CD4-positive, alpha-beta T cell (primary cell): Measurements from ENCODE around the gene IFI30. TPM values are rescaled to one million over a fixed set of nuclear protein-coding genes. Genes with fewer than 3 reads are reported as not detected.

Experiments
- ATAC-seq: fragments of 200-7000 bp; cut with Tn5 transposase; one replicate; pipeline ENCODE4 v1.10.0; 2022; ENCODE audit warnings: mild to moderate bottlenecking; ENCODE audit not compliant: poor library complexity
- CTCF ChIA-PET: fragments of 350-600 bp; sonication (Branson Sonifier 250); formaldehyde crosslinking; loops from one replicate; lab custom pipeline; 2021; ENCODE audit warnings: antibody characterized with exemption, inconsistent platforms; lab: Charles Lee
- POLR2A ChIA-PET: fragments of 350-600 bp; sonication (Branson Sonifier 250); formaldehyde crosslinking; loops from one replicate; lab custom pipeline; 2021; ENCODE audit warnings: antibody characterized with exemption, inconsistent platforms; lab: Charles Lee
- DNase-seq, 14 experiments: peaks; one replicate each; pipeline ENCODE4 v3.0.0-alpha.2; 2013 to 2020; ENCODE audit warnings: mixed read lengths in 2 of 14
- H3K27ac ChIP-seq, 2 donors: one replicate each; pipeline versions ENCODE4 v1.5.1 to v1.7.0; 2013; ENCODE audit warnings: low read length in 2 of 2, low read depth in 1 of 2, mild to moderate bottlenecking in 1 of 2
- H3K27me3 ChIP-seq, 2 experiments: 1 replicate in 1 of 2; 2 replicates in 1 of 2; pipeline versions ENCODE4 v1.6.1 to v1.7.0; 2013; ENCODE audit warnings: low read length in 2 of 2, control low read depth in 1 of 2, mild to moderate bottlenecking in 1 of 2, moderate library complexity in 1 of 2; ENCODE audit not compliant: insufficient read depth in 2 of 2, control insufficient read depth in 1 of 2
- H3K36me3 ChIP-seq: one replicate; pipeline ENCODE4 v1.6.1; 2013; ENCODE audit warnings: low read length, control low read depth; ENCODE audit not compliant: insufficient read depth
- H3K4me1 ChIP-seq: one replicate; pipeline ENCODE4 v1.6.1; 2013; ENCODE audit warnings: low read length, control low read depth; ENCODE audit not compliant: insufficient read depth
- H3K4me3 ChIP-seq: one replicate; pipeline ENCODE4 v1.5.1; 2013; ENCODE audit warnings: mild to moderate bottlenecking, low read length, moderate library complexity
- H3K9me3 ChIP-seq, 2 experiments: 1 replicate in 1 of 2; 2 replicates in 1 of 2; pipeline versions ENCODE4 v1.6.1 to v1.7.0; 2013; ENCODE audit warnings: low read length in 2 of 2, mild to moderate bottlenecking in 2 of 2, control low read depth in 1 of 2, moderate library complexity in 1 of 2; ENCODE audit not compliant: control insufficient read depth in 1 of 2, insufficient read depth in 1 of 2
- H3K27ac Mint-ChIP-seq: one replicate; pipeline ENCODE4 v1.8.0; 2020; ENCODE audit warnings: mixed read lengths
- H3K27me3 Mint-ChIP-seq: one replicate; pipeline ENCODE4 v1.8.0; 2021; ENCODE audit warnings: mixed read lengths
- H3K36me3 Mint-ChIP-seq: one replicate; pipeline ENCODE4 v1.8.0; 2021; ENCODE audit warnings: low read depth, mixed read lengths
- H3K4me1 Mint-ChIP-seq: one replicate; pipeline ENCODE4 v1.8.0; 2021; ENCODE audit warnings: low read depth, mixed read lengths
- H3K4me3 Mint-ChIP-seq: one replicate; pipeline ENCODE4 v1.8.0; 2020; ENCODE audit warnings: mild to moderate bottlenecking, mixed read lengths
- H3K9me3 Mint-ChIP-seq: one replicate; pipeline ENCODE4 v1.8.0; 2020; ENCODE audit warnings: mixed read lengths
- intact Hi-C, 2 experiments: fragments of 100-400 bp; cut with DNase I in 1 of 2; cut with micrococcal nuclease in 1 of 2; formaldehyde crosslinking; loops; one replicate each; pipeline versions ENCODE4 v1.15.1 to v1.9.0; 2023 to 2025; cut with DNase I, micrococcal nuclease
- total RNA-seq, 174 experiments: library from RNA in 2 of 174; stranded (reverse) in 2 of 174; gene quantifications; one replicate each; pipeline ENCODE4 v1.2.3 and lab custom pipeline; 2021 to 2026
- TF ChIP-seq, protein P1 (sequence below): fragments of 200-600 bp; IDR thresholded peaks from one replicate; pipeline ENCODE4 v1.8.0; 2022; ENCODE audit warnings: antibody characterized with exemption, mild to moderate bottlenecking

IFI30 gene
- total RNA-seq, 2 experiments from 2014 or later: 10.6 to 10.7 TPM

DNA sequence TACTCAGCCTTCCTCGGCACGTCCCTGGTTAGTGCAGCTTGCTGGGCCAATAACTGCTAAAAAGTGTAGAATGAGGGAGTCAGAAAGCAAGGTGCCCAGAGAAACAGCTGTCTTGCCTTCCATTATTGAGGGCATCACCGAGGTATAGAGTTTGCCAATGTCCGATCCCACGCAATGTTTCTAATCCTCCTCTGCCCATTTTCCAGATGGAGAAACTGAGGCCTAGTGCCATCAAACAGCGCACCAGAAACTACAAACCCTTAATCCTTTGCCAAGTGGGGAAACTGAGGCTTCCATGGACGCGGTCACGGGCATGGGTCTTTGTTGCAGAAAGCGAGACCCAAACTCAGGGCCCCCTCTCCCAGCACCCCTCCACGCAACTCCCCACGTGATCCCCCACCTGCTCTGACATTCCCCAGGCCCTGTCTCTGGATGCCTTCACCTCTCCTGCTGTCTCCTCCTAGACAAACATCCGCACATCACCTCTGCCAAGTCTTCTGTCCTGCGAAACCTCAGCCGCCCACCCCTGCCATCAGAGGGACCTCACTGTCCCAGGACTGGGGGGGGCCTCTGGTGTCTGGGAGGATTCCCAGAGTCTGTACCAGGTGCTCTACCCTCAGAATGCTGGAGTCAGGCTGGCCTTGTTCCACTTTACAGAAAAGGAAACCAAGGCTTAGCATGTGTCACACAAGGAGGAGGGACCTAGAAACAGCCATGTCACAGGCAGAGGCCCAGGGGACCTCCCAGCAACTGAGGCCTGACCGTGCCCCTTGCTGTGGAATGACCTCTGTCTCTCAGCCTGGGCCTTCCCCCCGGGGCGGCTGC lies 53.6 kb downstream of the IFI30 start:
- Histone ChIP-seq H3K27ac (no peak overlapping the region), H3K9me3 (peaks cover 0 to 38% of the 10 kb centered on the region in 2 experiments), H3K4me1 (peaks cover 26% of the 10 kb centered on the region), H3K36me3 (no peaks in the 10 kb centered on the region), H3K4me3 (no peak overlapping the region), H3K27me3 (peaks cover 71 to 79% of the 10 kb centered on the region in 2 experiments)
- ChIA-PET CTCF (no interaction called here), POLR2A (no interaction called here)
- no peaks in the 10 kb centered on the region for H3K36me3 Mint-ChIP-seq
- TF ChIP-seq, protein P1, sequence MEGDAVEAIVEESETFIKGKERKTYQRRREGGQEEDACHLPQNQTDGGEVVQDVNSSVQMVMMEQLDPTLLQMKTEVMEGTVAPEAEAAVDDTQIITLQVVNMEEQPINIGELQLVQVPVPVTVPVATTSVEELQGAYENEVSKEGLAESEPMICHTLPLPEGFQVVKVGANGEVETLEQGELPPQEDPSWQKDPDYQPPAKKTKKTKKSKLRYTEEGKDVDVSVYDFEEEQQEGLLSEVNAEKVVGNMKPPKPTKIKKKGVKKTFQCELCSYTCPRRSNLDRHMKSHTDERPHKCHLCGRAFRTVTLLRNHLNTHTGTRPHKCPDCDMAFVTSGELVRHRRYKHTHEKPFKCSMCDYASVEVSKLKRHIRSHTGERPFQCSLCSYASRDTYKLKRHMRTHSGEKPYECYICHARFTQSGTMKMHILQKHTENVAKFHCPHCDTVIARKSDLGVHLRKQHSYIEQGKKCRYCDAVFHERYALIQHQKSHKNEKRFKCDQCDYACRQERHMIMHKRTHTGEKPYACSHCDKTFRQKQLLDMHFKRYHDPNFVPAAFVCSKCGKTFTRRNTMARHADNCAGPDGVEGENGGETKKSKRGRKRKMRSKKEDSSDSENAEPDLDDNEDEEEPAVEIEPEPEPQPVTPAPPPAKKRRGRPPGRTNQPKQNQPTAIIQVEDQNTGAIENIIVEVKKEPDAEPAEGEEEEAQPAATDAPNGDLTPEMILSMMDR: no peak
- H3K27ac Mint-ChIP-seq: no peak overlapping the region
- ATAC-seq: no peak
- peaks cover 22% of the 10 kb centered on the region for H3K4me1 Mint-ChIP-seq
- no peak overlapping the region for H3K4me3 Mint-ChIP-seq
- H3K9me3 Mint-ChIP-seq: no peaks in the 10 kb centered on the region
- peaks cover 77% of the 10 kb centered on the region for H3K27me3 Mint-ChIP-seq
- intact Hi-C loops: no loop called here
- DNase-seq: no peak

Other genes starting within 250 kb of the IFI30 start
- gene CCDC124, start 240.8 kb upstream of the IFI30 start, total RNA-seq: 10 to 100 TPM; 26.9 to 28.1 TPM
- gene KCNN1, start 206.7 kb upstream of the IFI30 start, total RNA-seq: not detected
- gene ARRDC2, start 165.6 kb upstream of the IFI30 start, total RNA-seq: 100 to 1,000 TPM; 325 to 341 TPM
- gene IL12RB1, start 86.9 kb upstream of the IFI30 start, total RNA-seq: 10 to 100 TPM; 20.5 to 22.5 TPM
- gene MAST3, start 76.0 kb upstream of the IFI30 start, total RNA-seq: 10 to 100 TPM; 16.1 to 16.4 TPM
- gene PIK3R2, start 20.6 kb upstream of the IFI30 start, total RNA-seq: 1 to 10 TPM; 4.6 to 5.6 TPM
- 1 to 10 TPM; 2.8 to 3.9 TPM for gene MPV17L2, start 19.4 kb downstream of the IFI30 start, total RNA-seq
- gene RAB3A, start 30.2 kb downstream of the IFI30 start, total RNA-seq: 10 to 100 TPM; 28.9 to 31.2 TPM
- not detected for gene PDE4C, start 52.6 kb downstream of the IFI30 start, total RNA-seq
- 10 to 100 TPM; 18.1 to 18.7 TPM for gene IQCN, start 100.6 kb downstream of the IFI30 start, total RNA-seq
- 1,000 to 10,000 TPM; 1,827 to 1,976 TPM for gene JUND, start 107.8 kb downstream of the IFI30 start, total RNA-seq
- gene LSM4, start 149.3 kb downstream of the IFI30 start, total RNA-seq: 10 to 100 TPM; 40.2 to 47.4 TPM
- gene PGPEP1, start 166.8 kb downstream of the IFI30 start, total RNA-seq: 10 to 100 TPM; 24.4 to 25.9 TPM
- gene GDF15, start 212.3 kb downstream of the IFI30 start, total RNA-seq: not detected
- gene LRRC25, start 223.8 kb downstream of the IFI30 start, total RNA-seq: under 1 TPM; 0.82 to 0.92 TPM
- gene SSBP4, start 245.6 kb downstream of the IFI30 start, total RNA-seq: 10 to 100 TPM; 44.0 to 50.9 TPM